ENCODE data around the gene KLHDC9.

The KLHDC9 gene

DNA sequence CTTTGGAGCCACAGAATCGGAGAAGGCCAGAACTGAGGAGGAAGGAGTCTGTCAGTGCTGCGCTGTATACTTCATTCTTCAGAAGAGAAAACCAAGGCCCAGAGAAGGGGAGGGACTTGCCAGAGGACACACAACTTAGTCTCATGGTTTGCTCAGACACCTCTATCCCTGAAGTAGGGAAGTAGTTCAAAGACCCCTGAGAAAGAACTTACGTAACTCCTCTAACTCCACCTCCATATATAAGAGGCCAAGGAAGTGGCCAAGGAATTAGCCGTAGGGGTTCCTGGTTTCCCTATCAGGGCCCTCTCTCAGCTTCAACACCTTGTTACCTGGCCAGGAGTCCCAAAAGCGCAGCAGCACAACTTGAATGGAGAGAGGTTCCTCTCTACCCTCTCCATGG, 8.2 kb upstream of the KLHDC9 start:
- Histone ChIP-seq H3K4me3 (ENCODE audit: low read depth, low read length) (no peak overlapping the region), H3K36me3 (no peaks in the 10 kb centered on the region), H3K27ac (no peak overlapping the region), H3K9me3 (ENCODE audit: severe bottlenecking) (no peaks in the 10 kb centered on the region), H3K27me3 (ENCODE audit: insufficient read depth, low read depth, severe bottlenecking) (peaks cover 3% of the 10 kb centered on the region)
- no peak for DNase-seq
- TF ChIP-seq, protein P1, sequence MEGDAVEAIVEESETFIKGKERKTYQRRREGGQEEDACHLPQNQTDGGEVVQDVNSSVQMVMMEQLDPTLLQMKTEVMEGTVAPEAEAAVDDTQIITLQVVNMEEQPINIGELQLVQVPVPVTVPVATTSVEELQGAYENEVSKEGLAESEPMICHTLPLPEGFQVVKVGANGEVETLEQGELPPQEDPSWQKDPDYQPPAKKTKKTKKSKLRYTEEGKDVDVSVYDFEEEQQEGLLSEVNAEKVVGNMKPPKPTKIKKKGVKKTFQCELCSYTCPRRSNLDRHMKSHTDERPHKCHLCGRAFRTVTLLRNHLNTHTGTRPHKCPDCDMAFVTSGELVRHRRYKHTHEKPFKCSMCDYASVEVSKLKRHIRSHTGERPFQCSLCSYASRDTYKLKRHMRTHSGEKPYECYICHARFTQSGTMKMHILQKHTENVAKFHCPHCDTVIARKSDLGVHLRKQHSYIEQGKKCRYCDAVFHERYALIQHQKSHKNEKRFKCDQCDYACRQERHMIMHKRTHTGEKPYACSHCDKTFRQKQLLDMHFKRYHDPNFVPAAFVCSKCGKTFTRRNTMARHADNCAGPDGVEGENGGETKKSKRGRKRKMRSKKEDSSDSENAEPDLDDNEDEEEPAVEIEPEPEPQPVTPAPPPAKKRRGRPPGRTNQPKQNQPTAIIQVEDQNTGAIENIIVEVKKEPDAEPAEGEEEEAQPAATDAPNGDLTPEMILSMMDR (IDR thresholded peaks at IDR 0.05; ENCODE audit: low read depth, low read length), result no peak

DNA sequence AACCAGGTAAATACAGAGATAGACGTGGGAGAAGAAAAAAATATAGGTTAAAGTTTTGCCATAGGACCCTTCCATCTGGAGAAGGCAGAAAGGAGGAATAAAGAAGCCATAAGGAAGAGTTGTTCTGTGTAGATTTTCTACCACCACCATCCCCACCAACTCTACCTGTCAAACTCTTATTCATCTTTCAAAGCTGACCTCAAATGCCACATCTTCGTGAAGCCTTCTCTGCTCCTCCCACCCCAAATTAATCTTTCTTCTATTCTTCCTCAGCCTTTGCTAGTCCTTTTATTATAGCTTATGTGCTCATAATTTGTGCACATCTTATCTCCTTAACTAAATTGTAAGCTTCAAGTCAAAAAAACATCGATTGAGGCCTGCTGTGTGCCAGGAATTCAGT, 7.5 kb upstream of the KLHDC9 start:
- Histone ChIP-seq H3K27me3 (ENCODE audit: insufficient read depth, low read depth, severe bottlenecking) (peaks cover 6% of the 10 kb centered on the region), H3K9me3 (ENCODE audit: severe bottlenecking) (no peaks in the 10 kb centered on the region), H3K36me3 (no peaks in the 10 kb centered on the region), H3K27ac (no peak overlapping the region), H3K4me3 (ENCODE audit: low read depth, low read length) (no peak overlapping the region)
- no peak for DNase-seq
- TF ChIP-seq, protein P1 (IDR thresholded peaks at IDR 0.05; ENCODE audit: low read depth, low read length), result no peak

DNA sequence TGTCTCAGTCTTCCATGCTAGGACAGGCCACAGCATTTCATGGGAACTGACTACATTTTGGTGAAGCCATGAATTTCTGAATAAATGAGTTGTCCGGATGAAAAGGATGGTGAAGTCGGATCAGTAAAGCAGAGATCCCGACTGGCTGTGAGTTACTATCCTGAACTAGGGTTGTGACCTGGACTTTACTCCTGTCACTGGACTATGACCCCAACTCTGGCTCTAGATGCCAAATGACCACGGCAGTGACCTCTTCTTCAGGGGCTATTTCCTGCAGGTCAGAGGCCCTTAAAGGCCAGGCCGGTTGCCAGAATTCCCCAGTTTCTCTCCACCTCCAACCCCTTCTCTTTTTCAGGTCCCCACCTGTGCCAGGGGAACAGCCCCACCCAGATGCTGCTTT, 7.1 kb upstream of the KLHDC9 start:
- H3K36me3 ChIP-seq, result no peaks in the 10 kb centered on the region
- H3K27me3 ChIP-seq (ENCODE audit: insufficient read depth, low read depth, severe bottlenecking), result peaks cover 11% of the 10 kb centered on the region
- TF ChIP-seq, protein P1 (IDR thresholded peaks at IDR 0.05; ENCODE audit: low read depth, low read length), result no peak
- no peak overlapping the region for H3K4me3 ChIP-seq (ENCODE audit: low read depth, low read length)
- H3K27ac ChIP-seq, result no peak overlapping the region
- no peaks in the 10 kb centered on the region for H3K9me3 ChIP-seq (ENCODE audit: severe bottlenecking)
- DNase-seq, result no peak

DNA sequence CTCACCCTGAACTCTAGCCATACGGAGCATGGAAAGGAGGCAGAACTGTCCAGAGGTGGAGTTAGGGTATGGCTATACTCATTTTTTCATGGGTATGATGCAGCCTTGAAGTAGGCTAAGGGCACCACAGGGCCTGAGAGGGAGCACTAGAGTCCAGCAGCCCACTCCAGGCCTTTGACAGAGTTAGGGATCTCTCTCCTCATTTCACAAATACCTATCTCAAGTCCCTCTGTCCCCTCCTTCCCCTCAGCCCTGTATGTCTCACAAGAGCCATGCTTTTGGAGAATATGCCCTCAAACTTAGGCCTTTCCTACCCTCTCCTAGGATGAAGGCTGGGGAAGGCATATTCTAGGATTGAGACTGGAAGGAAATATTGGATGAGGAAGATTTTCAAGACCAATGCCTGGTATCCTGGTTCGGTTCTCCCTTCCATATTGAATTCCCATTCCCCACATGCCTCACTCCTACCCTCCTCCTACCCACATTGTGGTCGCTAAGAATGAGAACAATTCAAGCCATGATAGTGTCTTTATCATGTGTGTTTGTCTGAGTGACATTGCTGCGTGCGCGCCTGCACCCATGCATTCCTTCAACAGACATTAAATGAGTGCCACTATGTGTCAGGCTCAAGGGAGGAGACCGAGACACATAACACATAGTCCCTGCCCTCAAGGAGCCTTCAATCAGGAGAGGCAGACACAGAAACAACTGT, 6.2 kb upstream of the KLHDC9 start:
- H3K4me3 ChIP-seq (ENCODE audit: low read depth, low read length), result no peak overlapping the region
- DNase-seq, result no peak

DNA sequence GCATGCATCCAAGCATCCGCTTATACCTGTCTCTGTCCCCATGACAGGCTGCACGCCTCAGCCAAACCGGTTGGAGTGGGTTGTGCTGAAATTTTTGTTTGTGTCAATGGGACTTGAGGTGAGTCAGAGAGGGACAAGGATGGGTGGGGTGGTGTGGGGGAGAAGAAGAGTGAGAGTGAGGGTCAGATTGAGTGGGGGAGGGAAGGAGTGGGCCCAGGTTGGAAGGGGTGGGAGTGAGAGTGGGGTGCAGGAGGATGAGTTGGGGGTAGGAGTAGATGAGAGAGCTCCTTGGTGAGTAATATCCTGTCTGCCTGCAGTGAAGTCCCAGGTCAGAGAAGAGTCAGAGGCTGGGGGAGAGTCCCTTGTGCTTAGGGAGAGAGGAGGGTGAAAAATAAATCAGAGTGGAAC, 5.5 kb upstream of the KLHDC9 start:
- TF ChIP-seq, protein P1 (IDR thresholded peaks at IDR 0.05; ENCODE audit: low read depth, low read length), result no peak
- no peak overlapping the region for H3K27ac ChIP-seq
- no peak for DNase-seq

More for the DNA sequence above, 6.2 kb upstream of the KLHDC9 start:
- TF ChIP-seq, protein P1 (IDR thresholded peaks at IDR 0.05; ENCODE audit: low read depth, low read length), result no peak
- Histone ChIP-seq H3K27me3 (ENCODE audit: insufficient read depth, low read depth, severe bottlenecking) (peaks cover 12% of the 10 kb centered on the region), H3K36me3 (no peaks in the 10 kb centered on the region), H3K27ac (no peak overlapping the region), H3K9me3 (ENCODE audit: severe bottlenecking) (no peaks in the 10 kb centered on the region)

DNA sequence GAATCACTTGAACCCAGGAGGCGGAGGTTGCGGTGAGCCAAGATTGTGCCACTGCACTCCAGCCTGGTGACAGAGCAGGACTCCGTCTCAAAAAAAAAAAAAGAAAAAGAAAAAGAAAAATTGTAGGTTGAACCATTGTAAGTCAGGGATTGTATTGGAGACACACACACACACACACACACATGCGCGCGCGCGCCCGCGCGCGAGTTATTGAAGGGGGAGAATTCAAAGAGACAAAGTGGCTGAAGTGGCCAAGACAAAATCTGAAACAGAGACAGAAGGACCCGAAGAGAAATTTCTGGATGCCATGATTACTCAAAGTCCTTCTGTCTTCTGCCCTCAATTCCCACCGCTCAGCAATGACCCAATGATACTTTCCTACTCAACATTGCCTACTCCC, 3.7 kb upstream of the KLHDC9 start:
- Histone ChIP-seq H3K27ac (no peak overlapping the region), H3K4me3 (ENCODE audit: low read depth, low read length) (no peak overlapping the region), H3K27me3 (ENCODE audit: insufficient read depth, low read depth, severe bottlenecking) (peaks cover 12% of the 10 kb centered on the region), H3K9me3 (ENCODE audit: severe bottlenecking) (no peaks in the 10 kb centered on the region), H3K36me3 (peaks cover 4% of the 10 kb centered on the region)
- no peak for DNase-seq
- TF ChIP-seq, protein P1 (IDR thresholded peaks at IDR 0.05; ENCODE audit: low read depth, low read length), result no peak

More for the DNA sequence above, 5.5 kb upstream of the KLHDC9 start:
- Histone ChIP-seq H3K4me3 (ENCODE audit: low read depth, low read length) (no peak overlapping the region), H3K36me3 (no peaks in the 10 kb centered on the region), H3K9me3 (ENCODE audit: severe bottlenecking) (no peaks in the 10 kb centered on the region), H3K27me3 (ENCODE audit: insufficient read depth, low read depth, severe bottlenecking) (peaks cover 12% of the 10 kb centered on the region)
